WTC11 (cell line): Measurements from ENCODE around the gene SLC11A2. TPM values are rescaled to one million over a fixed set of nuclear protein-coding genes. Genes with fewer than 3 reads are reported as not detected.

ENCODE experiments used
- ATAC-seq: fragments of 200-7000 bp; cut with Tn5 transposase; 2 replicates; pipeline ENCODE4 v1.10.0; 2021; ENCODE audit warnings: mild to moderate bottlenecking, moderate library complexity
- CTCF ChIA-PET: fragments of 300-600 bp; sonication (Branson Sonifier 250); formaldehyde crosslinking; loops from one replicate; lab custom pipeline; 2021; ENCODE audit warnings: antibody characterized with exemption; lab: Charles Lee
- POLR2A ChIA-PET: fragments of 350-600 bp; sonication (Branson Sonifier 250); formaldehyde crosslinking; loops from one replicate; lab custom pipeline; 2021; ENCODE audit warnings: antibody characterized with exemption; lab: Charles Lee
- DNase-seq: peaks from one replicate; pipeline ENCODE4 v3.0.0; 2021; ENCODE audit warnings: low spot score
- H3K27ac Mint-ChIP-seq: 2 replicates; pipeline ENCODE4 v1.8.0; 2021; ENCODE audit warnings: mixed read lengths
- H3K27me3 Mint-ChIP-seq: 2 replicates; pipeline ENCODE4 v1.8.0; 2021; ENCODE audit warnings: low read depth, mild to moderate bottlenecking, moderate library complexity, mixed read lengths
- H3K36me3 Mint-ChIP-seq: 2 replicates; pipeline ENCODE4 v1.8.0; 2021; ENCODE audit warnings: mixed read lengths
- H3K4me1 Mint-ChIP-seq: 2 replicates; pipeline ENCODE4 v1.8.0; 2022; ENCODE audit warnings: mixed read lengths
- H3K4me3 Mint-ChIP-seq: 2 replicates; pipeline ENCODE4 v1.8.0; 2021; ENCODE audit warnings: mild to moderate bottlenecking, moderate library complexity, mixed read lengths
- H3K9me3 Mint-ChIP-seq: 2 replicates; pipeline ENCODE4 v1.8.0; 2021; ENCODE audit warnings: mixed read lengths
- CBFB ChIP-seq: sonication (generic); formaldehyde crosslinking; IDR thresholded peaks from 2 replicates; pipeline ENCODE4 v1.8.1; 2022; ENCODE audit warnings: mild to moderate bottlenecking, low read depth, missing genetic modification reagents
- CREM ChIP-seq: sonication (generic); formaldehyde crosslinking; IDR thresholded peaks from 2 replicates; pipeline ENCODE4 v1.8.1; 2022; ENCODE audit warnings: mild to moderate bottlenecking, missing genetic modification reagents, moderate library complexity
- ELF4 ChIP-seq: sonication (generic); formaldehyde crosslinking; IDR thresholded peaks from 2 replicates; pipeline ENCODE4 v1.8.1; 2022; ENCODE audit warnings: low read depth, mild to moderate bottlenecking, moderate library complexity, missing genetic modification reagents
- IRF2 ChIP-seq: sonication (generic); formaldehyde crosslinking; IDR thresholded peaks from 2 replicates; pipeline ENCODE4 v1.8.0; 2022; ENCODE audit warnings: low read depth, missing genetic modification reagents, borderline replicate concordance
- KAT7 ChIP-seq: sonication (generic); formaldehyde crosslinking; IDR thresholded peaks from 2 replicates; pipeline ENCODE4 v1.8.1; 2023; ENCODE audit warnings: missing genetic modification reagents, mild to moderate bottlenecking, borderline replicate concordance
- MYBL2 ChIP-seq: sonication (generic); formaldehyde crosslinking; IDR thresholded peaks from 2 replicates; pipeline ENCODE4 v1.8.1; 2023; ENCODE audit warnings: mild to moderate bottlenecking, moderate library complexity, missing genetic modification reagents
- NR2C2 ChIP-seq: sonication (generic); formaldehyde crosslinking; IDR thresholded peaks from 2 replicates; pipeline ENCODE4 v1.8.0; 2022; ENCODE audit warnings: mild to moderate bottlenecking, missing genetic modification reagents
- PRRX2 ChIP-seq: fragments of 250-450 bp; sonication (Bioruptor Pico); IDR thresholded peaks from 2 replicates; pipeline ENCODE4 v1.8.0; 2021; ENCODE audit warnings: mild to moderate bottlenecking
- RELA ChIP-seq: sonication (generic); formaldehyde crosslinking; IDR thresholded peaks from 2 replicates; pipeline ENCODE4 v1.8.1; 2022; ENCODE audit warnings: missing genetic modification reagents, mild to moderate bottlenecking, borderline replicate concordance
- SMAD4 ChIP-seq: sonication (generic); formaldehyde crosslinking; IDR thresholded peaks from 2 replicates; pipeline ENCODE4 v1.8.0; 2022; ENCODE audit warnings: mild to moderate bottlenecking, missing genetic modification reagents
- ZNF232 ChIP-seq: sonication (generic); formaldehyde crosslinking; IDR thresholded peaks from 2 replicates; pipeline ENCODE4 v1.8.0; 2022; ENCODE audit warnings: mild to moderate bottlenecking, missing genetic modification reagents
- ZNF263 ChIP-seq: sonication (generic); formaldehyde crosslinking; IDR thresholded peaks from 2 replicates; pipeline ENCODE4 v1.8.1; 2022; ENCODE audit warnings: low read depth, mild to moderate bottlenecking, moderate library complexity, missing genetic modification reagents
- ZNF317 ChIP-seq: sonication (generic); formaldehyde crosslinking; IDR thresholded peaks from 2 replicates; pipeline ENCODE4 v1.8.1; 2023; ENCODE audit warnings: low read depth, mild to moderate bottlenecking, moderate library complexity, missing genetic modification reagents, borderline replicate concordance
- ZNF416 ChIP-seq: fragments of 250-450 bp; sonication (Bioruptor Pico); IDR thresholded peaks from 2 replicates; pipeline ENCODE4 v1.9.0; 2021; ENCODE audit warnings: mild to moderate bottlenecking, inconsistent platforms
- ZNF423 ChIP-seq: fragments of 250-450 bp; sonication (Bioruptor Pico); IDR thresholded peaks from 2 replicates; pipeline ENCODE4 v2.1.2; 2022; ENCODE audit warnings: mild to moderate bottlenecking, moderate library complexity
- total RNA-seq: library from RNA; stranded (reverse); gene quantifications from 3 replicates; pipeline ENCODE4 v1.2.3, GENCODE V29; 2021
- TF ChIP-seq, protein P1 (sequence below): fragments of 250-450 bp; sonication (Bioruptor Pico); IDR thresholded peaks from 2 replicates; pipeline ENCODE4 v1.9.0; 2021; ENCODE audit warnings: moderate library complexity, mild to moderate bottlenecking, inconsistent platforms, borderline replicate concordance
- TF ChIP-seq, protein P2 (sequence below): sonication (generic); formaldehyde crosslinking; IDR thresholded peaks from 2 replicates; pipeline ENCODE4 v1.8.1; 2022; ENCODE audit warnings: missing genetic modification reagents, borderline replicate concordance
- TF ChIP-seq, protein P3 (sequence below): sonication (generic); formaldehyde crosslinking; IDR thresholded peaks from 2 replicates; pipeline ENCODE4 v1.8.0; 2022; ENCODE audit warnings: mild to moderate bottlenecking, missing genetic modification reagents
- TF ChIP-seq, protein P4 (sequence below): sonication (generic); formaldehyde crosslinking; IDR thresholded peaks from 2 replicates; pipeline ENCODE4 v1.8.1; 2023; ENCODE audit warnings: mild to moderate bottlenecking, missing genetic modification reagents
- TF ChIP-seq, protein P5 (sequence below): sonication (generic); formaldehyde crosslinking; IDR thresholded peaks from 2 replicates; pipeline ENCODE4 v1.8.1; 2023; ENCODE audit warnings: mild to moderate bottlenecking, missing genetic modification reagents, moderate library complexity
- TF ChIP-seq, protein P6 (sequence below): sonication (generic); formaldehyde crosslinking; IDR thresholded peaks from 2 replicates; pipeline ENCODE4 v1.8.0; 2023; ENCODE audit warnings: missing genetic modification reagents
- TF ChIP-seq, protein P7 (sequence below): sonication (generic); formaldehyde crosslinking; IDR thresholded peaks from 2 replicates; pipeline ENCODE4 v1.8.1; 2023; ENCODE audit warnings: mild to moderate bottlenecking, missing genetic modification reagents, borderline replicate concordance
- TF ChIP-seq, protein P8 (sequence below): fragments of 250-450 bp; sonication (Bioruptor Pico); IDR thresholded peaks from 2 replicates; pipeline ENCODE4 v1.9.0; 2021; ENCODE audit warnings: mild to moderate bottlenecking

SLC11A2 gene
- total RNA-seq, 1 experiment from 2014 or later: 58.0 TPM

DNA sequence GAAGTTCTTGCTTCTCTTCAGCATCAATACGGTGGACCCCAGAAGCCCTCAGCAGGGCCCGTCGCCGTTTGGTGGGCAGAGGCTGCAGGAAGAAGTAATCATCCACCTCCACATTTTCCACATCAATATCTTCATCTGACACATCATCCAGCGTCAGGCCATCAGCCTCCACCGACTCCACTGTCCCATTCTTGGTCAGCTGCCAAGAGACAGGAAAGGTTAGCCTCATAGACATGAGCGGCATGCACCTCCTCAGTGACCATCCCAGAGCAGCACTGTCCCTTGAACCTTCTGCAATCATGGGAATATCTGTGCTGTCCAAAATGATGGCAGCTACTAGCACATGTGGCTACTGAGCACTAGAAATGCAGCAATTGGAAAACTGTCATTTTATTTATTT is 41.6 kb upstream of the SLC11A2 start (continued):
- TF ChIP-seq, protein P1, sequence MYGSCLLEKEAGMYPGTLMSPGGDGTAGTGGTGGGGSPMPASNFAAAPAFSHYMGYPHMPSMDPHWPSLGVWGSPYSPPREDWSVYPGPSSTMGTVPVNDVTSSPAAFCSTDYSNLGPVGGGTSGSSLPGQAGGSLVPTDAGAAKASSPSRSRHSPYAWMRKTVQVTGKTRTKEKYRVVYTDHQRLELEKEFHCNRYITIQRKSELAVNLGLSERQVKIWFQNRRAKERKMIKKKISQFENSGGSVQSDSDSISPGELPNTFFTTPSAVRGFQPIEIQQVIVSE (CRISPR knock-in tag): no peak
- TF ChIP-seq SMAD4 (CRISPR knock-in tag) (no peak), KAT7 (CRISPR knock-in tag) (no peak)
- TF ChIP-seq, protein P2, sequence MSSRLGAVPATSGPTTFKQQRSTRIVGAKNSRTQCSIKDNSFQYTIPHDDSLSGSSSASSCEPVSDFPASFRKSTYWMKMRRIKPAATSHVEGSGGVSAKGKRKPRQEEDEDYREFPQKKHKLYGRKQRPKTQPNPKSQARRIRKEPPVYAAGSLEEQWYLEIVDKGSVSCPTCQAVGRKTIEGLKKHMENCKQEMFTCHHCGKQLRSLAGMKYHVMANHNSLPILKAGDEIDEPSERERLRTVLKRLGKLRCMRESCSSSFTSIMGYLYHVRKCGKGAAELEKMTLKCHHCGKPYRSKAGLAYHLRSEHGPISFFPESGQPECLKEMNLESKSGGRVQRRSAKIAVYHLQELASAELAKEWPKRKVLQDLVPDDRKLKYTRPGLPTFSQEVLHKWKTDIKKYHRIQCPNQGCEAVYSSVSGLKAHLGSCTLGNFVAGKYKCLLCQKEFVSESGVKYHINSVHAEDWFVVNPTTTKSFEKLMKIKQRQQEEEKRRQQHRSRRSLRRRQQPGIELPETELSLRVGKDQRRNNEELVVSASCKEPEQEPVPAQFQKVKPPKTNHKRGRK (CRISPR knock-in tag): no peak
- TF ChIP-seq, protein P3, sequence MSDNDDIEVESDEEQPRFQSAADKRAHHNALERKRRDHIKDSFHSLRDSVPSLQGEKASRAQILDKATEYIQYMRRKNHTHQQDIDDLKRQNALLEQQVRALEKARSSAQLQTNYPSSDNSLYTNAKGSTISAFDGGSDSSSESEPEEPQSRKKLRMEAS: no peak
- TF ChIP-seq, protein P4, sequence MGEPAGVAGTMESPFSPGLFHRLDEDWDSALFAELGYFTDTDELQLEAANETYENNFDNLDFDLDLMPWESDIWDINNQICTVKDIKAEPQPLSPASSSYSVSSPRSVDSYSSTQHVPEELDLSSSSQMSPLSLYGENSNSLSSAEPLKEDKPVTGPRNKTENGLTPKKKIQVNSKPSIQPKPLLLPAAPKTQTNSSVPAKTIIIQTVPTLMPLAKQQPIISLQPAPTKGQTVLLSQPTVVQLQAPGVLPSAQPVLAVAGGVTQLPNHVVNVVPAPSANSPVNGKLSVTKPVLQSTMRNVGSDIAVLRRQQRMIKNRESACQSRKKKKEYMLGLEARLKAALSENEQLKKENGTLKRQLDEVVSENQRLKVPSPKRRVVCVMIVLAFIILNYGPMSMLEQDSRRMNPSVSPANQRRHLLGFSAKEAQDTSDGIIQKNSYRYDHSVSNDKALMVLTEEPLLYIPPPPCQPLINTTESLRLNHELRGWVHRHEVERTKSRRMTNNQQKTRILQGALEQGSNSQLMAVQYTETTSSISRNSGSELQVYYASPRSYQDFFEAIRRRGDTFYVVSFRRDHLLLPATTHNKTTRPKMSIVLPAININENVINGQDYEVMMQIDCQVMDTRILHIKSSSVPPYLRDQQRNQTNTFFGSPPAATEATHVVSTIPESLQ (CRISPR knock-in tag): no peak

DNA sequence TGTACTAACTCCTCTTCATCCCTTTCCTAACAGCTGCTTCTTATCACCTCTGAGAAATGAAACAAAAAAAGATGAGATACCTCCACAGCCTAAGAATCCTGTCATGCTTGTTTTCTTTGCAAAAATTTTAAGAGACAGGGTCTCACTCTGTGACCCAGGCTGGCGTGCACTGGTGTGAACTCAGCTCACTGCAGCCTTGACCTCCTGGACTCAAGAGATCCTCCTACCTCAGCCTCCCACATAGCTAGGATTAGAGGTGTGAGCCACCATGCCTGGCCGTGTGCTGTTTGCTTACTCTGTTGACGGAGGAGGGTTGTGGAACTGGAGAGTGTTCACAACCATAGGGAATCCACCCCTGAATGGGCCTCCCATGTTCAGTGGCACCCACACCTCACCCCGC is 41.0 kb upstream of the SLC11A2 start:
- DNase-seq (no peak), ATAC-seq (no peak)
- CTCF ChIA-PET: no interaction called here
- Mint-ChIP-seq H3K4me1 (no peaks in the 10 kb centered on the region), H3K36me3 (peaks cover 66% of the 10 kb centered on the region), H3K4me3 (no peak overlapping the region), H3K9me3 (no peaks in the 10 kb centered on the region), H3K27me3 (no peaks in the 10 kb centered on the region), H3K27ac (no peak overlapping the region)
- TF ChIP-seq ZNF423 (no peak), KAT7 (CRISPR knock-in tag) (no peak), RELA (CRISPR knock-in tag) (no peak), NR2C2 (CRISPR knock-in tag) (no peak), ZNF263 (no peak), IRF2 (no peak), CBFB (CRISPR knock-in tag) (no peak), MYBL2 (CRISPR knock-in tag) (no peak), ZNF317 (CRISPR knock-in tag) (no peak), ZNF416 (no peak), CREM (CRISPR knock-in tag) (no peak), PRRX2 (CRISPR knock-in tag) (no peak), ELF4 (CRISPR knock-in tag) (no peak), ZNF232 (CRISPR knock-in tag) (no peak)
- TF ChIP-seq, protein P5, sequence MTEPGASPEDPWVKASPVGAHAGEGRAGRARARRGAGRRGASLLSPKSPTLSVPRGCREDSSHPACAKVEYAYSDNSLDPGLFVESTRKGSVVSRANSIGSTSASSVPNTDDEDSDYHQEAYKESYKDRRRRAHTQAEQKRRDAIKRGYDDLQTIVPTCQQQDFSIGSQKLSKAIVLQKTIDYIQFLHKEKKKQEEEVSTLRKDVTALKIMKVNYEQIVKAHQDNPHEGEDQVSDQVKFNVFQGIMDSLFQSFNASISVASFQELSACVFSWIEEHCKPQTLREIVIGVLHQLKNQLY: no peak
- TF ChIP-seq, protein P6, sequence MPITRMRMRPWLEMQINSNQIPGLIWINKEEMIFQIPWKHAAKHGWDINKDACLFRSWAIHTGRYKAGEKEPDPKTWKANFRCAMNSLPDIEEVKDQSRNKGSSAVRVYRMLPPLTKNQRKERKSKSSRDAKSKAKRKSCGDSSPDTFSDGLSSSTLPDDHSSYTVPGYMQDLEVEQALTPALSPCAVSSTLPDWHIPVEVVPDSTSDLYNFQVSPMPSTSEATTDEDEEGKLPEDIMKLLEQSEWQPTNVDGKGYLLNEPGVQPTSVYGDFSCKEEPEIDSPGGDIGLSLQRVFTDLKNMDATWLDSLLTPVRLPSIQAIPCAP: no peak
- TF ChIP-seq, protein P7, sequence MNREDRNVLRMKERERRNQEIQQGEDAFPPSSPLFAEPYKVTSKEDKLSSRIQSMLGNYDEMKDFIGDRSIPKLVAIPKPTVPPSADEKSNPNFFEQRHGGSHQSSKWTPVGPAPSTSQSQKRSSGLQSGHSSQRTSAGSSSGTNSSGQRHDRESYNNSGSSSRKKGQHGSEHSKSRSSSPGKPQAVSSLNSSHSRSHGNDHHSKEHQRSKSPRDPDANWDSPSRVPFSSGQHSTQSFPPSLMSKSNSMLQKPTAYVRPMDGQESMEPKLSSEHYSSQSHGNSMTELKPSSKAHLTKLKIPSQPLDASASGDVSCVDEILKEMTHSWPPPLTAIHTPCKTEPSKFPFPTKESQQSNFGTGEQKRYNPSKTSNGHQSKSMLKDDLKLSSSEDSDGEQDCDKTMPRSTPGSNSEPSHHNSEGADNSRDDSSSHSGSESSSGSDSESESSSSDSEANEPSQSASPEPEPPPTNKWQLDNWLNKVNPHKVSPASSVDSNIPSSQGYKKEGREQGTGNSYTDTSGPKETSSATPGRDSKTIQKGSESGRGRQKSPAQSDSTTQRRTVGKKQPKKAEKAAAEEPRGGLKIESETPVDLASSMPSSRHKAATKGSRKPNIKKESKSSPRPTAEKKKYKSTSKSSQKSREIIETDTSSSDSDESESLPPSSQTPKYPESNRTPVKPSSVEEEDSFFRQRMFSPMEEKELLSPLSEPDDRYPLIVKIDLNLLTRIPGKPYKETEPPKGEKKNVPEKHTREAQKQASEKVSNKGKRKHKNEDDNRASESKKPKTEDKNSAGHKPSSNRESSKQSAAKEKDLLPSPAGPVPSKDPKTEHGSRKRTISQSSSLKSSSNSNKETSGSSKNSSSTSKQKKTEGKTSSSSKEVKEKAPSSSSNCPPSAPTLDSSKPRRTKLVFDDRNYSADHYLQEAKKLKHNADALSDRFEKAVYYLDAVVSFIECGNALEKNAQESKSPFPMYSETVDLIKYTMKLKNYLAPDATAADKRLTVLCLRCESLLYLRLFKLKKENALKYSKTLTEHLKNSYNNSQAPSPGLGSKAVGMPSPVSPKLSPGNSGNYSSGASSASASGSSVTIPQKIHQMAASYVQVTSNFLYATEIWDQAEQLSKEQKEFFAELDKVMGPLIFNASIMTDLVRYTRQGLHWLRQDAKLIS (CRISPR knock-in tag): no peak
- TF ChIP-seq, protein P8, sequence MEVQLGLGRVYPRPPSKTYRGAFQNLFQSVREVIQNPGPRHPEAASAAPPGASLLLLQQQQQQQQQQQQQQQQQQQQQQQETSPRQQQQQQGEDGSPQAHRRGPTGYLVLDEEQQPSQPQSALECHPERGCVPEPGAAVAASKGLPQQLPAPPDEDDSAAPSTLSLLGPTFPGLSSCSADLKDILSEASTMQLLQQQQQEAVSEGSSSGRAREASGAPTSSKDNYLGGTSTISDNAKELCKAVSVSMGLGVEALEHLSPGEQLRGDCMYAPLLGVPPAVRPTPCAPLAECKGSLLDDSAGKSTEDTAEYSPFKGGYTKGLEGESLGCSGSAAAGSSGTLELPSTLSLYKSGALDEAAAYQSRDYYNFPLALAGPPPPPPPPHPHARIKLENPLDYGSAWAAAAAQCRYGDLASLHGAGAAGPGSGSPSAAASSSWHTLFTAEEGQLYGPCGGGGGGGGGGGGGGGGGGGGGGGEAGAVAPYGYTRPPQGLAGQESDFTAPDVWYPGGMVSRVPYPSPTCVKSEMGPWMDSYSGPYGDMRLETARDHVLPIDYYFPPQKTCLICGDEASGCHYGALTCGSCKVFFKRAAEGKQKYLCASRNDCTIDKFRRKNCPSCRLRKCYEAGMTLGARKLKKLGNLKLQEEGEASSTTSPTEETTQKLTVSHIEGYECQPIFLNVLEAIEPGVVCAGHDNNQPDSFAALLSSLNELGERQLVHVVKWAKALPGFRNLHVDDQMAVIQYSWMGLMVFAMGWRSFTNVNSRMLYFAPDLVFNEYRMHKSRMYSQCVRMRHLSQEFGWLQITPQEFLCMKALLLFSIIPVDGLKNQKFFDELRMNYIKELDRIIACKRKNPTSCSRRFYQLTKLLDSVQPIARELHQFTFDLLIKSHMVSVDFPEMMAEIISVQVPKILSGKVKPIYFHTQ (CRISPR knock-in tag): no peak
- POLR2A ChIA-PET: no interaction called here
